HCEC 1CT (cell line): ENCODE measurements around the gene H3-3A.
A peak's percentile ranks its signal among the peaks of the same experiment; 100 is the strongest.

ENCODE experiments used
- DNase-seq: peaks from one replicate; pipeline ENCODE4 v3.0.0-alpha.2; 2017

H3-3A gene

DNA sequence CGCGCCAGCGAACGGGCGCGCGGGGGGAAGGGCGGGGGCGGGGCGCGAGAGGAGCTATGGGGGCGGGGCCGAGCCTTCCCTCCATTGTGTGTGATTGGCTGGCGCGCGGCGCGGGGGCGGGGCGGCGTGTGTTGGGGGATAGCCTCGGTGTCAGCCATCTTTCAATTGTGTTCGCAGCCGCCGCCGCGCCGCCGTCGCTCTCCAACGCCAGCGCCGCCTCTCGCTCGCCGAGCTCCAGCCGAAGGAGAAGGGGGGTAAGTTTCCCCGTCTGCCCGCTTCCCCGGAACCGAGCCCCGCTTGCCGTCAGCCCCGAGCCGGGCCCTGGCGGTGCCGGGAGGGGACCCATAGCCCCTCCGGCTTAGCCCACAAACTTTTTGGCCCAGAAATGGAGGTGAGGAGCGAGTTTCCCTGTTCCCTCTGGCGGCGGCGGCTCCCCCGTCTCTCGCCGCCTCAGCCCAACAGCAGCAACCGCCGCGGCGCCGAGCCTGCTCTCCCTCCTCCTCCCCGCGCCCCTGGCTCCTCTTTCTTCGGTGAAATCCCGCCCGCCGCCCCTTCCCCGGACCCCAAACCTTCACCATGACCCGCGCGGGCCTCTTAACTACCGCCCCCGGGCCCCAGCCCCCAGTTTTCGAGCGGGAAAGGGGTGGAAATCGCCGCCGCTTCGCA is at the start of gene H3-3A:
TSS of gene H3-3A (plus strand) at position 159 of the 666 bp plus-strand sequence. CDS start 1,636 bp downstream, outside the sequence.
- peak; percentile 93 for DNase-seq

DNA sequence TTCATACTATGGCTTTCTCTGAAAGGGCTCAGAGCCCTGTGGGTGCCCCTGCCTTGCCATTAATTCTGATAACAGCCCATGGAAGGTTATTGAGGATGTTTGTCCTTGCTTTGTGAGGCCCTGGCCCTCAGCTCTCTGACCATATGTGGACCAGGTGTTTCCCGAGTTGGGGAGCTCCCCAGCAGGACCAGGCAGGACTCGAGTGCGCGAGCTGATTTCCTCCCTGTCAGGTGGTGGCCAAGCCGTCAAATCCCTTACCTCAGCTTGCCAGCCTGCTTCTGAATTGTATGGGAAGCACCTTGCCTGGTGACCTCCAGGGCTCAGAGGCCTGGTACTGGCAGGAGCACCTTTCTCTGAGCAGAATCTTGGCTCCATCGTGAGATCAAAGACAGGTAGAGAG is 45.4 kb upstream of the H3-3A start:
- DNase-seq, result no peak

DNA sequence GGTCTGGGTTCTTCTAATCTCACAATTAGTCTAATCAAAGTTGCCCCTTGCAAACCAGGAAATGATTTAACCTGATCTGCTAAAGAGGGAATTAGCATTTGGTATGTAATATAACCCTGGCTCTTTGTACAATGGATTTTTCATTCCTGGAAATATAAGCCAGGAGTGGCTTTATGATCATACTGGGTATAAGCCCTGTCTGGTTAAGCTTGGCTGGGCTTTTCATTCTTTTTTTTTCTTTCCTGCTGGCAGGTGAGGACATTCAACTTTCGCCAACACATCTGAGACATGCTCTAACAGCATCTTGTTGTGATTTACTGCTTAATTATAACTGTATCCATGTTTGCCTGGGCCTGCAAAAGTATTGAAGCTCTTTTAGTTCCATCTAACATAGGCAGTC is 42.9 kb upstream of the H3-3A start:
- DNase-seq, result no peak

DNA sequence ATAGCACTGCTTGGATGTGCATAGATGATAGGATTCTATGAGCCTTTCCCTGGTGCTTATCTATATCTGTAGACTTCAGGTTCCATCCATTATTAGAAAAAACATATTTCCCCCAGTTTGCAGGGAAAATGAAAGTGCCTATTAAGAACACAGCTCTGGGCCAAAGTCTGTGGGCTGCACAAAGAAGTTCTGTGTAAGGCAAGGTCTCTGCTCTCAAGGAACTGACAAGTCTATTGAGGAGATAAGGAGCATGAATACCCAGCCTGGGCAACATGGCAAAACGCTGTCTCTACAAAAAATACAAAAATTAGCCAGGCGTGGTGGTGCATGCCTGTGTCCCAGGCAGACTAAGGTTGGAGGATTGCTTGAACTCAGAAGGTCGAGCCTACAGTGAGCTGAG is 41.1 kb upstream of the H3-3A start:
- no peak for DNase-seq

DNA sequence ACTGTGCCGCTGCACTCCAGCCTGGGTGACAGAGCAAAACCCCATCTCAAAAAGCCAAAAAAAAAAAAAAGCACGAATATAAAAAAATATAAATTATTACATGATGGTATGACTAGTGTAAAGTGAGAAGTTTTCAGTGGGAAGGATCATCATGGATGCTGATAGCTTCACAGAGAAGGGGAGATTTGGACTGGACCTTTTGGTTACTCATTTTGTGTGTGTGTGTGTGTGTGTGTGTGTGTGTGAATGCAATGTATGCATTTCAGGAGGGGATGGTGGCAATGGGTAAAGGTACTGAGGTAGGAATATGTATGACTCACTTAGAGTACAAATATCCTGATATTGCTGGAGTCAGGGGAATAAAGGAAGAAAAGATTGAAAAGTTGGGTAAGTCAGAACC is 40.7 kb upstream of the H3-3A start:
- DNase-seq, result no peak

GRCh38 chr1:226023735-226024134 is 38.8 kb upstream of the H3-3A start:
- DNase-seq, result no peak

GRCh38 chr1:226026833-226027232 is 35.7 kb upstream of the H3-3A start:
- no peak for DNase-seq

- no peak for DNase-seq
Observed at GRCh38 chr1:226027538-226028217, 34.8 kb upstream of the H3-3A start.

DNA sequence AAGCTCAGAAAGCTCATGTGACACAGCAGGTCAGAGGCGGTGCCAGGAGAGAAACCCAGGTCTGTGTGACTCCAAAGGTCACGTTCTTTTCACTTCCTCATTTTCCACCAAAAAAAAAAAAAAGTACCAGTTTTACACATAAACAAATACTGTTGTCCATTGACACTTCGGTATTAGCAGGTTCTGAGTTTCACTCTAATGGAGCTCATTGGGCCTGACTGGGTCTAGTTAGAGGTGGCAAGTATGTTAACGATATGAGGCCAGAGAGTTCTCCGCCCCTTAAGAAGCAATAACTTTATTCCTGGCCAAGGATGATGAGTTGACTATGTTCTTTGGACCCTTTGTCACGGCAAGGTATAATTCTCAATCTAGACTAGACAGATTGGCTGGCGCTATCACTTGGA is 33.4 kb upstream of the H3-3A start:
- no peak for DNase-seq

- no peak for DNase-seq
Observed at GRCh38 chr1:226029568-226030225, 32.8 kb upstream of the H3-3A start.

- no peak for DNase-seq
Observed at GRCh38 chr1:226033582-226033981, 28.9 kb upstream of the H3-3A start.

DNA sequence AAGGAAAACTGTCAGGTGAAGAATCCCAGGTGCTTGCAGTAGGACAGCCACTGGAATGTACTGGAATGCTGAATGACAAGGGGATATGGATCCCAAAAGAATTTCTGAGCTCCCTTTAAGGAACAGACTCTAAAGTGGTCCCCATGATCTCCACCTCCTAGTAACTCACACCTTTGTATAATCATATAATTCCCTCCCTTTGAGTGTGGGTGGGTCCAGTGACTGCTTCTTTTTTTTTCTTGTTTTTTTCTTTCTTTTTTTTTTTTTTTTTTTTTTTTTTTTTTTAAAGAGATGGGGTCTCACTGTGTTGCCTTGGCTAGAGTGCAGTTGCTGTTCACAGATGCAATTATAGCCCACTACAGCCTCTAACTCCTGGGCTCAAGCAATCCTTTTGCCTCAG is 28.5 kb upstream of the H3-3A start:
- DNase-seq, result no peak

GRCh38 chr1:226034482-226034881 is 28.0 kb upstream of the H3-3A start:
- DNase-seq, result peak; percentile 65

DNA sequence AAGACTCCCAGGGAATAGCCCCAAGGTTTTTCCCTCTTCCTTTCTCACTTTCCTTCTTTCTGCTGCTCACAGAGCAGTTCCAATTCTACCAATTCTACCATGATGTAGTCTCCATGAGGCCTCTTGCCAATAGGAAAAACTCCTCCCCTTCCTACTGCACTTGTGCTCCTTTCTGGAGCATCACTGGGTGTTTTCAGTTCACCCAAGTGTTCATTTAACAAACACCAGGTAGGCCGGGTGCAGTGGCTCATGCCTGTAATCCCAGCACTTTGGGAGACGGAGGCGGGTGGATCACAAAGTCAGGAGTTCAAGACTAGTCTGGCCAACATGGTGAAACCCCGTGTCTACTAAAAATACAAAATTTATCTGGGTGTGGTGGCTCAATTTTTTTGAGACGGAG is 26.6 kb upstream of the H3-3A start:
- no peak for DNase-seq

- no peak for DNase-seq
Observed at GRCh38 chr1:226038661-226039060, 23.9 kb upstream of the H3-3A start.

- no peak for DNase-seq
Observed at GRCh38 chr1:226041419-226041818, 21.1 kb upstream of the H3-3A start.

DNA sequence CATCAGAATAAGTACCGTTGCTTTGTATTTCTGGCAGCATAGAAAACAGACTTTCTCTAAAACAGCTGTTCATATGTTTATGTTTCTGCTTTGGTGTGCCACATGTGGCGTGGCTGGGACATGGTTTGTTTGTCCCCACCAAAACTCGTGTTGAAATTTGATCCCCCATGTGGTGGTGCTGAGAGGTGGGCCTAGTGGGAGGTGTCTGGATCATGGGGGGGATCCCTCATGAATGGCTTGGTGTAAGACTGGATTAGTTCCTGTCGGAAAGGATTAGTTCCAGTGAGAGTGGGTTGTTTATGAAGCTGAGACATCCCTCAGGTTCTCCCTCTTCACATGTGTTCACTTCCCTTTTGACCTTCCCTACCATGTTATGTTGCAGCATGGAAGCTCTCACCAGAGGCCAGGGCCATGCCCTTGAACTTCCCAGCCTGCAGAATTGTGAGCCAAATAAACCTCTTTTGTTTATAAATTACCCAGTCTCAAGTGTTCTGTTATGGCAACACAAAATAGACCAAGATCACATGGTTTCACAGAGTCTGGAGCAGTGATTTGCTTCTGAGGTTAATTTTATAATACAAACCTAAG is 17.9 kb upstream of the H3-3A start:
- no peak for DNase-seq

DNA sequence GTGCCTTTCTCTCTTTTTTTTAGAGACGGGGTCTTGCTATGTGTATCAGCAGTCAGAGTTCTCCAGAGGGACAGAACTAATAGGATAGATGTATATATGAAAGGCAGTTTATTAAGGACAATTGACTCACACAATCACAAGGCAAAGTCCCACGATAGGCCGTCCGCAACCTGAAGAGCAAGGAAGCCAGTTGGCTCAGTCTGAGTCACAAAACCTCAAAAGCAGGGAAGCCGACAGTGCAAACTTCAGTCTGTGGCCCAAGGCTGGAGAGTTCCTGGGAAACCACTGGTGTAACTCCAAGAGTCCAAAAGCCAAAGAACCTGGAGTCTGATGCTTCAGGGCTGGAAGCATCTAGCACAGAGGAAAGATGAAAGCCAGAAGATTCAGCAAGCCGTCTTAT is 16.3 kb upstream of the H3-3A start:
- peak; percentile 61 for DNase-seq

GRCh38 chr1:226047495-226047894 is 15.0 kb upstream of the H3-3A start:
- DNase-seq, result no peak

- DNase-seq, result no peak
Observed at GRCh38 chr1:226048886-226049285, 13.6 kb upstream of the H3-3A start.

GRCh38 chr1:226050133-226050532 is 12.4 kb upstream of the H3-3A start:
- no peak for DNase-seq

DNA sequence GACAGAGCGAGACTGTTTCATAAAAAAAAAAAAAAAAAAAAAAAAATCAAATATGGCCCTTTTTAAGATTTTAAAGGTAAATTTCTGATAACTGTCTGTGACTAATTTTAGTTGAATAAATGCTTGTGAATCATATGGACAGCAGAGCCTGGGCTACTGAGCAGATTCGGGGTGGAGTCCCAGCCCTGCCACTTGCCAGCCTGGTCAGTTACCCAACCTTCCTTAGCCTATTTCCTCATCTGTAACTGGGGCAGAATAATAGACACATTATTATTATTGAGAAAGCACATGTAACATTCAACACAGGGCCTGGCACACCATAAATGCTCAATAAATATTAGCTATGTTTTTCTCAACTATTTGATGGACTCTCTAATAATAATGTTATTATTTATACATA is 11.2 kb upstream of the H3-3A start:
- DNase-seq, result no peak

DNA sequence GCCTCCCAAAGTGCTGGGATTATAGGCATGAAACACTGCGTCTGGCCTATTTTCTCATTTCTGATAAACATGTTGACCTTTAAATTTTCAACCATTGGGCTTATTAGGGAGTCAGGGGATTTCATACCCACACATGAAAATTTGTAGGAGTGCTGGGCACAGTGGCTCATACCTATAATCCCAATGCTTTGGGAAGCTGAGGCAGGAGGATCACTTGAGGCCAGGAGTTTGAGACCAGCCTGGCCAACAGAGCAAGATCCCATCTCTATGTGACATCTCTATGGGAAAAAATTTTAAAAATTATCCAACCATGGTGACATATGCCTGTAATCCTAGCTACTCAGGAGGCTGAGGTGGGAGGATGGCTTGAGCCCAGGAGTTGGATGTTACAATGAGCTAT is 10.5 kb upstream of the H3-3A start:
- no peak for DNase-seq
